Measurements from ENCODE around the gene LY6G6D.
"Not testable (repeated sequence)": the region's sequence is repeated elsewhere in the genome, so short reads cannot be mapped to it uniquely, and the experiment has no call there.

The LY6G6D gene

DNA sequence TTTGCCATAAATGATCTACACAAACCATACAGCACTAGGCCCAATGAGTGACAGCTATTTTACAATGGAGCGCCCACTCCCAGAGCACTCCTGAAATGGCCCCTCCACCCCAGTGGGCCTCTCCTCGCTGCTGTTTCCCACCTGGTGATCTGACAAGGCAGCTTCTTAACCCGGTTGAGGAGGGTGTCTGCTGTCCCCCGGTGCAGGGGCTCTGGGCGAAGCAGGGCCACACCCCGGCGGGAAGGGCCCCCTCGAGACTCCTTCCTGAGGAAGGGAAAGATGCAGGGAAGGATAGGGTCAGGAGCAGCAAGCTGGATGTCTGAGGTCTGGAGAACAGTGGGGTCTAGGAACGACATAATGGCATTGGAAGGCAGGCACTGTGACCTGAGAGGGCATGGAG is 22.3 kb upstream of the LY6G6D start:
- DNase-seq, result no peak

- DNase-seq, result no peak
Observed at GRCh38 chr6:31693535-31693934, 21.6 kb upstream of the LY6G6D start.

DNA sequence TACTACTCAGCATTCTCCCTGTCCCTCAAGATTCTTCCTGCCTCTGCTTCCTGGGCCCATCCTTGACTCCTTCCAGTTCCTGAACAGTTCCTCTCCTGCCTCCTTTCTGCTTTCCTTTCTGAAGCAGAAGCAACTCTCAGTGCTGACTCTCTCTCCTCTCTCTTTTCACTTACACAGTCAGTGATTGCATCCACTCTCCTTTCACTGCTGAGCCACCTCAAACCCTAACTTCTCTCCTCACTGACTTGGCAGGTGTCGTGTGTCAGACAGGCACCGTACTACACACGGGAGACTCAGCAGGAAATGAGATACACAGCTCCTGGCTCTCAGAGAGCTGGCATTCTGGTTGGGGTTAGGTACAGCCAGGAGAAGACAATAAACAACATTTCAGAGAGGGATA is 17.6 kb upstream of the LY6G6D start:
- DNase-seq, result no peak

GRCh38 chr6:31700740-31701401 is 14.3 kb upstream of the LY6G6D start:
- no peak for DNase-seq

DNA sequence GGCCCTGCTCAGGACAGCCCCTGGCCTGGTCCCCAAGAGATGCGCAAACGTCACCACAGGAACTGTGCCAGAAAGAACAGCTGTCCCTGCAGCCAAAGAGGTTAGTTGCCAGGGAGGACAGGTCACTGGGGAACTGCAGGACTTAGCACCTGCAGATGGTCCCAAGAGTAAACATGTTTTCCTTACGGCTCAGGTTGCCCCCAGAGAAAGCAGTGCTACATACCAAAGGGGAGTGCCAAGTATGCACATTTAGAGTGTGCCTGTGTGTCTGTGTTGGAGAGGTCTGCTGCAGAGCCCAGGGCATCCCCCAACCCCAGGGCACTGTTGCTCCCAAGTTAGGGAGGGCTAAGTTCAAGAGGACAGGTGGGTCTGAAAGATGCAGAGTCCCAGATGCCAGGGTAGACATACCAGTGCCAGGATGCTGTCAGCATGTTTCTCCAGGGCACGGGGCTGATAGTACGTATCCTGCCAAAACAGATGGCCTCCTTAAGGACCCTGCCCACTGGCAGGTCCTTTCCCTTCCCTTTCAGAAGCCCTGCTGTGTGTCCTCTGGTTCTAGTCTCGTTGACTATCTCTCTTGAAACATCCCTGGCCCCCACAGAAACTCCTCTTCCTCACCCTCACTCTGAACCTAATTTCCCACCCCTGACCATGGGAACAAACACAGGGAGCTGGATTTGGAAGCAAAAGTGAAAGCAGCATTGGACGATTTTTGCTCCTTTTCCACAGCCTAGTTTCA is 13.3 kb upstream of the LY6G6D start:
- DNase-seq, result no peak

- no peak for DNase-seq
Observed at GRCh38 chr6:31702405-31702818, 12.7 kb upstream of the LY6G6D start.

GRCh38 chr6:31702819-31703716 is 12.1 kb upstream of the LY6G6D start, which contains the start of gene ABHD16A:
Gene ABHD16A, minus strand, starts transcription at chr6:31703324. Its CDS starts 43 bp downstream, at chr6:31703281.
- DNase-seq, result peak; percentile 71

- no peak for DNase-seq
Observed at GRCh38 chr6:31705931-31706330, 9.2 kb upstream of the LY6G6D start.

- no peak for DNase-seq
Observed at GRCh38 chr6:31706599-31706998, 8.5 kb upstream of the LY6G6D start, which contains the start of gene LY6G6F. Gene LY6G6F, plus strand, starts transcription at chr6:31706866. Its CDS starts 41 bp downstream, at chr6:31706907.

- DNase-seq, result no peak
Observed at GRCh38 chr6:31707701-31708100, 7.4 kb upstream of the LY6G6D start.

DNA sequence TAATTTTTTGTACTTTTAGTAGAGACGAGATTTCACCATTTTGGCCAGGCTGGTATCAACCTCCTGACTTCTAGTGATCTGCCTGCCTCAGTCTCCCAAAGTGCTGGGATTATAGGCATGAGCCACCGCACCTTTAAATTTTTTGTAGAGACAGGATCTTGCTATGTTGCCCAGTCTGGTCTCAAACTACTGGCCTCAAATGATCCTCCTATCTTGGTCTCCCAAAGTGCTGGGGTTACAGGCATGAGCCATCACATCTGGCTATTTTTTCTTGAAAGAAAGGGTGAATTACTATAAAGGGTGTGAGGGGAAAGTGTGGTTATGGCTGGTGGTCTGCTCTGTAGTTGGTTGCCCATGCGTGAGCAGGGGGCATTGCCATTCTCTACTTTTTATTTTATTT is 6.9 kb upstream of the LY6G6D start:
- no peak for DNase-seq

DNA sequence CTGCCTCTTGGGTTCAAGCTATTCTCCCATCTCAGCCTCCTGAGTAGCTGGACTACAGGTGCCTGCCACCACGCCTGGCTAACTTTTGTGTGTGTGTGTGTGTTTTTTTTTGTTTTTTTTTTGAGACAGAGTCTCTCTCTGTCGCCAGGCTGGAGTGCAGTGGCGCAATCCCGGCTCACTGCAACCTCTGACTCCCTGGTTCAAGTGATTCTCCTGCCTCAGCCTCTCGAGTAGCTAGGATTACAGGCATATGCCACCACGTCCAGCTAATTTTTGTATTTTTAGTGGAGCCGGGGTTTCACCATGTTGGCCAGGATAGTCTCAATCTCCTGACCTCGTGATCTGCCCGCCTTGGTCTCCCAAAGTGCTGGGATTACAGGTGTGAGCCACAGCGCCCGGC is 6.0 kb upstream of the LY6G6D start:
- not testable (repeated sequence) for DNase-seq

GRCh38 chr6:31710523-31711219 is 4.5 kb upstream of the LY6G6D start:
- DNase-seq, result no peak

GRCh38 chr6:31711233-31711632 is 3.9 kb upstream of the LY6G6D start:
- DNase-seq, result no peak

GRCh38 chr6:31712296-31712695 is 2.9 kb upstream of the LY6G6D start:
- DNase-seq, result no peak

GRCh38 chr6:31713465-31713864 is 1.7 kb upstream of the LY6G6D start:
- DNase-seq, result no peak

GRCh38 chr6:31713991-31714684 is 1.0 kb upstream of the LY6G6D start:
- DNase-seq, result no peak

DNA sequence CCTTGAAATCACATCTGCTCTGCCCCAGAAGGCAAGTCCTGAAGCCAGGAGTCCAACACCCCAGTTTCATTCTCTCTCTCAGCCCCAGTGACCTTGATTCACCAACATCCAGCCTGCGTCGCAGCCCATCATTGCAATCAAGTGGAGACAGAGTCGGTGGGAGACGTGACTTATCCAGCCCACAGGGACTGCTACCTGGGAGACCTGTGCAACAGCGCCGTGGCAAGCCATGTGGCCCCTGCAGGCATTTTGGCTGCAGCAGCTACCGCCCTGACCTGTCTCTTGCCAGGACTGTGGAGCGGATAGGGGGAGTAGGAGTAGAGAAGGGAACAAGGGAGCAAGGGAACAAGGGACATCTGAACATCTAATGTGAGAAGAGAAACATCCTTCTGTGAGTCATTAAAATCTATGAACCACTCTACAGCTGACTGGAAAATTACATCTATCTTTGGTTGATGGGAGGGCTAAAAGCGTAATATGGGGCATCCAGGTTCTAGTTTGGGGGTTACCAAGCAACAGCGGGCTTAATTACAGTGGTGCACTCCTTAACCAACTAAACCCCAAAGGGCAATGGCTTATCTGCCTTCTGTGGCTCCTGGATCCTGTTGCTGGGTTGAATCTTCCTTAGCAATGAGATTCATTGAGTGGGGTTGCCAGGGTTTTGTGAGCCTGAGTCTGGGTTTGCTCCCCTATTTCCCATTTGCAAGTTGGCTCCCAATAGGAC is 2.5 kb downstream of the LY6G6D start:
- DNase-seq, result no peak

GRCh38 chr6:31718265-31718664 is 3.1 kb downstream of the LY6G6D start:
- no peak for DNase-seq

DNA sequence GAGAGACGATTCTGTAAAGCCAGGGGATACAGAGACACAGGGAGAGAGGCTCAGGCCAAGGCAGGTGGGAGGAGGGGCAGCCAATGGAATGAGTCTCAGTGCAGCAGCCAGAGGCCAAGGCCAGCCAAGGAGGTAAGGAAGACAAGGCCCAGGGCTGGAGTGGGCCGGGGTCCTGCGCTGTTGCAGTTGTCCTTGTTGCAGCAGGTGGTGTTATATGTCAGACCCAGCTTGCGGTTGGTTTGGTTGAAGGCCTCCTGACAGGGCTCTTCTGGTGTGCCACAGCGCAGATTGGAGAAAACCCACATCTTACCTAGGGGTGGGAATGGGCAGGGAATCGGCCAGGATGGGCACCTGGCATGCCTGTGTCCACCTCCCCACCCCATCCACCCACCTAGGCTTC is 3.9 kb downstream of the LY6G6D start:
- no peak for DNase-seq

GRCh38 chr6:31720196-31720770 is 5.1 kb downstream of the LY6G6D start:
- DNase-seq, result no peak

Measured in NCI-H2107 (cell line).